Tibial artery (tissue), 4 donors: ENCODE results near the gene TRIM71.
"Not testable (repeated sequence)": the region's sequence is repeated elsewhere in the genome, so short reads cannot be mapped to it uniquely, and the experiment has no call there.

Experiments
- DNase-seq, 2 donors: peaks; one replicate each; pipeline ENCODE4 v3.0.0-alpha.2; 2019
- H3K27ac ChIP-seq, 2 donors: fragments of 200-600 bp; sonication (generic) in 1 of 2; 1 replicate in 1 of 2; 2 replicates in 1 of 2; pipeline ENCODE4 v1.5.1; 2018 to 2019; ENCODE audit warnings: mild to moderate bottlenecking in 1 of 2
- H3K27me3 ChIP-seq, 2 donors: fragments of 200-600 bp; sonication (generic) in 1 of 2; one replicate each; pipeline versions ENCODE4 v1.5.1 to v1.6.0; 2016 to 2019
- H3K36me3 ChIP-seq, 3 donors: fragments of 200-600 bp; sonication (generic) in 2 of 3; one replicate each; pipeline ENCODE4 v1.5.1; 2016 to 2019; ENCODE audit warnings: mild to moderate bottlenecking in 2 of 3
- H3K4me1 ChIP-seq, 4 donors: fragments of 200-600 bp; sonication (generic) in 2 of 4; 1 replicate in 3 of 4; 2 replicates in 1 of 4; pipeline ENCODE4 v1.5.1; 2016 to 2019
- H3K4me3 ChIP-seq, 2 donors: fragments of 200-600 bp; sonication (generic) in 1 of 2; 1 replicate in 1 of 2; 2 replicates in 1 of 2; pipeline ENCODE4 v1.5.1; 2018 to 2019; ENCODE audit warnings: mild to moderate bottlenecking in 2 of 2
- H3K9me3 ChIP-seq, 3 donors: fragments of 200-600 bp; sonication (generic) in 1 of 3; one replicate each; pipeline ENCODE4 v1.5.1; 2016 to 2019
- CTCF ChIP-seq, 2 experiments: fragments of 200-600 bp in 1 of 2; fragments of 450-650 bp in 1 of 2; IDR thresholded peaks; one replicate each; pipeline ENCODE4 v1.5.1; 2017 to 2019; ENCODE audit warnings: antibody characterized with exemption in 2 of 2, mild to moderate bottlenecking in 1 of 2, moderate library complexity in 1 of 2
- intact Hi-C: fragments of 100-400 bp; cut with DNase I; formaldehyde crosslinking; loops from one replicate; pipeline ENCODE4 v1.15.0; 2023; ENCODE audit warnings: low total_unique reads

Gene TRIM71

GRCh38 chr3:32842531-32842931 is 24.7 kb downstream of the TRIM71 start:
- intact Hi-C loops, result no loop called here
- Histone ChIP-seq H3K27me3 (peaks cover 0 to 7% of the 10 kb centered on the region in 2 donors), H3K4me1 (no peaks in the 10 kb centered on the region), H3K9me3 (no peaks in the 10 kb centered on the region), H3K27ac (no peak overlapping the region), H3K36me3 (no peaks in the 10 kb centered on the region), H3K4me3 (no peak overlapping the region)
- no peak for DNase-seq
- no peak for TF ChIP-seq CTCF (IDR thresholded peaks at IDR 0.05)

GRCh38 chr3:32842987-32843386 is 25.2 kb downstream of the TRIM71 start:
- Histone ChIP-seq H3K4me3 (no peak overlapping the region), H3K4me1 (no peaks in the 10 kb centered on the region), H3K27me3 (peaks cover 0 to 7% of the 10 kb centered on the region in 2 donors), H3K36me3 (no peaks in the 10 kb centered on the region), H3K27ac (no peak overlapping the region), H3K9me3 (no peaks in the 10 kb centered on the region)
- intact Hi-C loops, result no loop called here
- no peak for DNase-seq
- TF ChIP-seq CTCF (IDR thresholded peaks at IDR 0.05), result no peak

GRCh38 chr3:32843510-32844321 is 25.9 kb downstream of the TRIM71 start:
- intact Hi-C loops, result no loop called here

GRCh38 chr3:32844322-32844654 is 26.5 kb downstream of the TRIM71 start:
- peaks cover 0 to 3% of the 10 kb centered on the region in 2 donors for H3K27me3 ChIP-seq
- intact Hi-C loops, result no loop called here
- DNase-seq, result no peak
- no peaks in the 10 kb centered on the region for H3K9me3 ChIP-seq
- H3K4me1 ChIP-seq, result no peaks in the 10 kb centered on the region
- H3K27ac ChIP-seq, result no peak overlapping the region
- TF ChIP-seq CTCF (IDR thresholded peaks at IDR 0.05), result no peak
- H3K4me3 ChIP-seq, result no peak overlapping the region
- no peaks in the 10 kb centered on the region for H3K36me3 ChIP-seq

More at GRCh38 chr3:32843510-32844321, 25.9 kb downstream of the TRIM71 start:
- Histone ChIP-seq H3K27me3 (peaks cover 0 to 5% of the 10 kb centered on the region in 2 donors), H3K4me3 (no peak overlapping the region), H3K36me3 (no peaks in the 10 kb centered on the region), H3K9me3 (no peaks in the 10 kb centered on the region), H3K4me1 (no peaks in the 10 kb centered on the region), H3K27ac (no peak overlapping the region)
- no peak for TF ChIP-seq CTCF (IDR thresholded peaks at IDR 0.05)
- DNase-seq, result no peak

GRCh38 chr3:32844914-32845313 is 27.1 kb downstream of the TRIM71 start:
- H3K4me1 ChIP-seq, result no peaks in the 10 kb centered on the region
- H3K27ac ChIP-seq, result no peak overlapping the region
- no peaks in the 10 kb centered on the region for H3K36me3 ChIP-seq
- intact Hi-C loops, result no loop called here
- no peak overlapping the region for H3K4me3 ChIP-seq
- H3K27me3 ChIP-seq, result no peaks in the 10 kb centered on the region
- DNase-seq, result no peak
- no peaks in the 10 kb centered on the region for H3K9me3 ChIP-seq
- TF ChIP-seq CTCF (IDR thresholded peaks at IDR 0.05), result no peak

- H3K36me3 ChIP-seq, H3K27me3 ChIP-seq, H3K9me3 ChIP-seq, intact Hi-C loops, H3K4me3 ChIP-seq, DNase-seq, H3K4me1 ChIP-seq, H3K27ac ChIP-seq: not testable (repeated sequence)
Measured at GRCh38 chr3:32845546-32845945, 27.7 kb downstream of the TRIM71 start.

GRCh38 chr3:32847045-32847444 is 29.2 kb downstream of the TRIM71 start:
- H3K27ac ChIP-seq, H3K27me3 ChIP-seq, intact Hi-C loops, H3K36me3 ChIP-seq, H3K4me3 ChIP-seq, H3K9me3 ChIP-seq, H3K4me1 ChIP-seq, DNase-seq: not testable (repeated sequence)
